ENCODE measurements around the gene FAM83D.
A peak's percentile ranks its signal among the peaks of the same experiment; 100 is the strongest.

Gene FAM83D

GRCh38 chr20:38926142-38926933, at the start of gene FAM83D:
Gene FAM83D (plus strand): TSS chr20:38926417. CDS start chr20:38926443, 26 bp downstream.
- TF ChIP-seq TAF1 (IDR thresholded peaks at IDR 0.05; ENCODE audit: low read depth) (peak; percentile 88), RAD21 (IDR thresholded peaks at IDR 0.05; ENCODE audit: low read depth) (no peak), NFIC (IDR thresholded peaks at IDR 0.05) (0 out of 2 replicates have a peak, but pooled peaks have one; percentile 5), TCF12 (IDR thresholded peaks at IDR 0.05; ENCODE audit: low read depth) (peak; percentile 49; the same call in 1 of the 2 replicates), ZBTB7A (IDR thresholded peaks at IDR 0.05; ENCODE audit: low read depth) (no peak), REST (IDR thresholded peaks at IDR 0.05; ENCODE audit: low read depth) (0 out of 2 replicates have a peak, but pooled peaks have one; percentile 16), EP300 (IDR thresholded peaks at IDR 0.05; ENCODE audit: borderline replicate concordance) (peak; percentile 35; the same call in 1 of the 2 replicates), EGR1 (IDR thresholded peaks at IDR 0.05) (no peak; the same call in 1 of the 2 replicates), TEAD4 (IDR thresholded peaks at IDR 0.05) (peak; percentile 23; the same call in 1 of the 2 replicates), YY1 (IDR thresholded peaks at IDR 0.05; ENCODE audit: low read depth) (peak; percentile 78), MAX (IDR thresholded peaks at IDR 0.05) (peak; percentile 92), USF1 (IDR thresholded peaks at IDR 0.05) (no peak), FOXM1 (IDR thresholded peaks at IDR 0.05; ENCODE audit: borderline replicate concordance, low read depth) (peak; percentile 100), CREB1 (IDR thresholded peaks at IDR 0.05; ENCODE audit: low read depth) (no peak), CEBPB (IDR thresholded peaks at IDR 0.05) (no peak)

GRCh38 chr20:38877483-38877882, 48.7 kb upstream of the FAM83D start:
- no peak for TF ChIP-seq RAD21 (IDR thresholded peaks at IDR 0.05; ENCODE audit: low read depth)
- no peak for TF ChIP-seq TEAD4 (IDR thresholded peaks at IDR 0.05)
- TF ChIP-seq MAX (IDR thresholded peaks at IDR 0.05): no peak
- no peak for TF ChIP-seq EP300 (IDR thresholded peaks at IDR 0.05; ENCODE audit: borderline replicate concordance)
- no peak for TF ChIP-seq CEBPB (IDR thresholded peaks at IDR 0.05)
- TF ChIP-seq USF1 (IDR thresholded peaks at IDR 0.05): no peak
- TF ChIP-seq TCF12 (IDR thresholded peaks at IDR 0.05; ENCODE audit: low read depth): no peak
- no peak for TF ChIP-seq CREB1 (IDR thresholded peaks at IDR 0.05; ENCODE audit: low read depth)
- TF ChIP-seq EGR1 (IDR thresholded peaks at IDR 0.05): no peak

GRCh38 chr20:38878866-38879265, 47.4 kb upstream of the FAM83D start:
- TF ChIP-seq TCF12 (IDR thresholded peaks at IDR 0.05; ENCODE audit: low read depth): no peak
- peak; percentile 92 for TF ChIP-seq REST (IDR thresholded peaks at IDR 0.05; ENCODE audit: low read depth)

GRCh38 chr20:38880952-38881735, 45.1 kb upstream of the FAM83D start:
- TF ChIP-seq MAX (IDR thresholded peaks at IDR 0.05) (no peak), USF1 (IDR thresholded peaks at IDR 0.05) (no peak), REST (IDR thresholded peaks at IDR 0.05; ENCODE audit: low read depth) (no peak), CREB1 (IDR thresholded peaks at IDR 0.05; ENCODE audit: low read depth) (no peak), TAF1 (IDR thresholded peaks at IDR 0.05; ENCODE audit: low read depth) (no peak), FOXM1 (IDR thresholded peaks at IDR 0.05; ENCODE audit: borderline replicate concordance, low read depth) (no peak), TCF12 (IDR thresholded peaks at IDR 0.05; ENCODE audit: low read depth) (no peak), EP300 (IDR thresholded peaks at IDR 0.05; ENCODE audit: borderline replicate concordance) (no peak), EGR1 (IDR thresholded peaks at IDR 0.05) (no peak), RAD21 (IDR thresholded peaks at IDR 0.05; ENCODE audit: low read depth) (no peak), TEAD4 (IDR thresholded peaks at IDR 0.05) (no peak), ZBTB7A (IDR thresholded peaks at IDR 0.05; ENCODE audit: low read depth) (no peak), NFIC (IDR thresholded peaks at IDR 0.05) (no peak), CEBPB (IDR thresholded peaks at IDR 0.05) (no peak), YY1 (IDR thresholded peaks at IDR 0.05; ENCODE audit: low read depth) (no peak)

Data from Ishikawa (cell line).